Measurements from ENCODE around the gene CCDC74B.
"Not testable (repeated sequence)": the region's sequence is repeated elsewhere in the genome, so short reads cannot be mapped to it uniquely, and the experiment has no call there.

The CCDC74B gene

DNA sequence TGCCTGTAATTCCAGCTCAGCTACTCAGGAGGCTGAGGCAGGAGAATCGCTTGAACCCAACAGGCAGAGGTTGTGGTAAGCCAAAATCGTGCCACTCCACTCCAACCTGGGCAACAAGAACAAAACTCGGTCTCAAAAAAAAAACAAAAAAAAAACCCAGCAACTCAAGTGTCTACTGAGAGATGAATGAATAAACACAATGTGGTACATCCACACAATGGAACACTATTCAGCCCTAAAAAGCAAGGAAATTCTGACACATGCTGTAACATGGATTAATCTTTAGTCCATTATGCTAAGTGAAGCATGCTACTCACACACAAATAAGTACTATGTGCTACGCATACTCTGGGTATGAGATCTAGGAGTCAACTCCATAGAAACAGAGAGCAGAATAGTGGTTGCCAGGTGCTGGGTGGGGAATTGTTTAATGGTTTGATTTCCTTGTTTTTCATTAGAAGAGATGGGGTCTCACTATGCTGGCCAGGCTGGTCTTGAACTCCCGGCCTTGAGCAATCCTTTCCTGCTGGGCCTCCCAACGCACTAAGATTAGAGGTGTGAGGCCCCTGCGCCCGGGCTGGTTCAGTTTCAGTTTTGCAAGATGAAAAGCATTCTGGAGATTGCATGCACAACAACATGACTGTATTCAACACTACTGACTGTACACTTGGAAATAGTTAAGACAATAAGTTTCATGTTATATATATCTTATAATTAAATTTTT, 20.5 kb upstream of the CCDC74B start:
- DNase-seq, result no peak

GRCh38 chr2:130162968-130163367, 18.1 kb upstream of the CCDC74B start:
- no peak for DNase-seq

GRCh38 chr2:130162486-130162885, 17.6 kb upstream of the CCDC74B start:
- DNase-seq, result not testable (repeated sequence)

DNA sequence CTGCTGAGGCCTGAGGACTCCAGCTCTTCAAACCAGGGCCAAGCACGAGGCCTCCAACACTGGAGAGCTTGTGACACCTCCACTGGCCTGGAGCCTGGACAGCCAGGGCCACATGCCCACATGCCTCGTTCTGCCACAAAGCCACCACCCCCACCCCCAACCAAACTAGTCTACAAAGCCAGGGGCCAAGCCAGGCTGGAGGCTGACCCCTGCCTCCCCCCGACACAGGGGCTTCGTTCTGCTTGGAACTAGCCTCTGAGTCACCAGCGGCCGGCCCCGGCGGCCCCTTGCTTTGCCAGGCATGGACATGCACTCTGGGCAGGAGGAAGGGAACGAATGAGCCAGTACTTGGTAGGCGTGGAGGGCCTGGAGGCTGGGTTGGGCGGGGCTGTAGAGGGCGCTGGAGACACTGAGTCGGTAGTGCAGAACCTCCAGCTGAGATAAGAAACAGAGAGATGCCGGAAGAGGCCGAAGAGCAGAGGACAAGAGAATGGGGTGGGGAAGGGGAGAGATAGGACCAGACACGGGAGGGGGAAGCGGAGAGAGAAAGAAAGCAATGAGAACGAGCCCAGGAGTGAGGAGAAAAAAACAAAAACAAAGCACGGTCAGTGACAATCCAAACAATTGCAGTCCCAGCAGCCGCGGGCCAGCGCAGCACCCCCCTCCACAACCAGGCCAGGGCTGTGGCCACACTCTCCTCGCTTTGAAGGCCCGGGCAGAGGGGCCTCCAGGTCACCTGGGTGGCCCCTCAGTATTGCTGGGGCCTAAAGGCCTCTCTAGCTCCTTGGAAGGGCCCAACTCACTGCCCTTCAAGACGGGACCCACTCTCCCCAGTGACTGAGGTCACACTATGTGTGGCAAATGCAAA, 16.2 kb upstream of the CCDC74B start:
- DNase-seq, result not testable (repeated sequence)

DNA sequence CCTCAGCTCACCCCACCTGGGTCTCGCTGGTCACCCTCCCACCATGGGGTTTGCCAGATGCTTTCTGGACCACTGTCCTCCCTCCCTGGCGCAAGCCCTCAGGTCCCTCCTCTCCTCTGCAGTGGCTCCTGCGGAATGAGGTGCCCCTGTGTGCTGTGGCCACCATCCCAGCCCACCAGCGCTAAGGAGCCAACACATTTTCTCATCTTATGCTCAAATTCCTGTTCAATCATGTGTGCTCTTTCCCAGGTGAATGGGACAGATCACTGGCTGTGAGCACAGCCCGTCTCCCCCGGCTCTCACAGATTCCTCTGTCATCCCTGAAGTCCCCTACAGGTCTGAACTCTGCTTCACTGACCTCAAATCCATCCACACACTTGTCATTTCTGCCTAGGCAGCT, 15.2 kb upstream of the CCDC74B start:
- DNase-seq, result no peak

- DNase-seq, result not testable (repeated sequence)
Measured at GRCh38 chr2:130159376-130159775, 14.5 kb upstream of the CCDC74B start.

- no peak for DNase-seq
Measured at GRCh38 chr2:130158631-130159030, 13.7 kb upstream of the CCDC74B start.

- DNase-seq, result not testable (repeated sequence)
Measured at GRCh38 chr2:130157825-130158514, 13.1 kb upstream of the CCDC74B start.

- not testable (repeated sequence) for DNase-seq
Measured at GRCh38 chr2:130157354-130157753, 12.4 kb upstream of the CCDC74B start.

- no peak for DNase-seq
Measured at GRCh38 chr2:130156624-130157004, 11.7 kb upstream of the CCDC74B start.

- not testable (repeated sequence) for DNase-seq
Measured at GRCh38 chr2:130155956-130156623, 11.2 kb upstream of the CCDC74B start.

- DNase-seq, result no peak
Measured at GRCh38 chr2:130154773-130155765, 10.2 kb upstream of the CCDC74B start.

DNA sequence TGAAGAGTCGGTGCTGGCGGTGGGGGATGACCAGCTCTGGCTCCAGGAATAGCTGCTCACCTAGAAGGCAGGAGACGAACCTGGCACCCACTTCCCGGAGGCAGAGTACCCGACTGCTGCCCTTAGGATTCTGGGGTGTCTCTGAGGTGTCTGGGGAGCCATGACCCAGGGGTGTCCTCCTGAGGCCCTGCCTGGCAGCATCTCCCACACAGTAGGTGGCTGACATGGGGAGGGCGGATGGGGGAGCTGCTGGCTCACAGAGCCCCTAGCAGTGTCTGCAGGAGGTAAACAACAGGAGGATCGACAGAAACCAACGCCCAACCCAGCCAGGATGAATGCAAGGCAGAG, 9.5 kb upstream of the CCDC74B start:
- not testable (repeated sequence) for DNase-seq

GRCh38 chr2:130153721-130154422, 9.0 kb upstream of the CCDC74B start:
- DNase-seq, result not testable (repeated sequence)

DNA sequence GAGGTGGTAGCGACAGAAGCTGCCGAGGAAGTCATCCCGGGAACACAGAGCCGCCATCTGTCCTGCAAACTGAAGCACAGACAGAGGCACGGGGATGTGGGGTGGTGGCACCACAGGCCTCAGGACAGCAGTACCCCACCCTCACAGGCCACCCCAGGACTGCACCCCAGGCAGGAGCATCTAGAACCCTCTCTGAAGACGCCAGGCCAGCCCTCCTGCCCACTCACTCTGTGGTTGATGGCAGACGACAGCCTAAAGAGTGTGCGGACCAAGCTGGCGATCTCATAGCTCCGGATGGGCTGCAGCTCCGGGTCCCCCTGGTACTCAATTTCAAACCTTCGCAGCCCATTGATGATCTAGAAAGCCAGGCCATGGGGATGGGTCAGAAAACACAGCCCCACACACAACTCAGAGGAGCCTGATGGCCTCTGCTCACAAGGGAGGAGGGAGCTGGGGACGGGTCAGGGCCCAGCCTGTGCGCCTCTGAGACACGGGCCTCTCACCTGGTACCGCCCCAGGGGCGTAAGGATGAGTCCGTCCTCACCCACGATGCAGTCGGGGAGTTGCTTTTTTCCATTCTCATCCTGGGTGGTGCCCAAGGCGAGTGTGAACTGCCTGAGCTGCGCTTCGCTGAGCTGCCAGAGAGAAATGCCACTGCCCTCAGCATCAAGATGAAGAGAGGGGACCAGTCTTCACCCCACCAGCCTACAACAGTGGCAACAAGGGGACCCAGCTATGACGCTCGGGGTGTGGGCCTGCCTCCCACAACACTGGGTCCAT, 8.1 kb upstream of the CCDC74B start:
- DNase-seq, result no peak

DNA sequence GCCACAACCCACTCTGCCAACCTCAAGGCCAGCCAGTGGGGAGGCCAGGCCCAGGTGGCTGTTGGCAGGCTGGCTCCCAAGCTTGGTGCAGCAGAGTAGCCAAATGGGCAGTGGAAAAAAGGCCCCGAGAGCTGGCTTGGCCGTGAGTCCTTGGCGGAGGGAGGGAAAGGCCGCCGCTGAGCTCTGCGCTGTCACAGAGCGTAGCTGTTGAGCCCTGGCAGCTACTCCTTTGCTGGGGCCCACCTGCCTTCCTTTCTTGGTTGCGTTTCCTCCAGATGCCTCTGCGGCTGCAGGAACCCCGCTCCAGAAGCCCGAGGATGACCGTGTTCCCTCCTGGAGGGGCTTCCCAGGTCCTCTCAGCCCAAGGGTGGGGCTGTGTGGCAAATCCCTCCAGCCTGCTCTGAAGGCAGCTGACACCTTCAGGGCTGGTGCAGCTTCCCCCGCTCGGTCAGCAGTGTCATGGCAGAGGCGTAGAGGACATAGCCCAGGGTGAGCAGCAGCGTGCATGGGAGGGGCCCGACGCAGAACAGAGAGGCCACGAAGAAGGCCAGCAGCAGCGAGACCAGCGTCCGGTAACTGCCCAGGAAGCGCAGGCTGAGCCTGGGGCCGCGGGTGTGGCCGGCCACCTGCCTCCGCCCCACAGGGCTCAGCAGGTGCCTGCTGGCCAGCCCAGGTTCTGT, 7.4 kb upstream of the CCDC74B start:
- not testable (repeated sequence) for DNase-seq

DNA sequence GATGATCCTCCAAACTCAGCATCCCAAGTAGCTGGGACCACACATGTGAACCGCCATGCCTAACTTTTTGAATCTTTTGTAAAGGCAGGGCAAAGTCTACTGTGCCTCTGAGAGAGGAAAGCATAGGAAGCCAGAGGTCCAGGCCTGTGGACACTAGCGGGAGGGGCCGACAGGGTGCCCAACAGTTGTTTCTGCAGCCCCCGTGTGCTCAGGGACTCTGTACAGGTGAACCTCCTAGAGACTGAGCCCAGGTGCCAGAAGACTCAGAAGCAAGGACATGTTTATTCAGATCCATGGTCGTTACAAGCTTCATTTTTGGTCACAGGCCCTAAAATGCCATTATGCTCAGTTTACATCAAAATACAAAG, 6.2 kb upstream of the CCDC74B start:
- not testable (repeated sequence) for DNase-seq

DNA sequence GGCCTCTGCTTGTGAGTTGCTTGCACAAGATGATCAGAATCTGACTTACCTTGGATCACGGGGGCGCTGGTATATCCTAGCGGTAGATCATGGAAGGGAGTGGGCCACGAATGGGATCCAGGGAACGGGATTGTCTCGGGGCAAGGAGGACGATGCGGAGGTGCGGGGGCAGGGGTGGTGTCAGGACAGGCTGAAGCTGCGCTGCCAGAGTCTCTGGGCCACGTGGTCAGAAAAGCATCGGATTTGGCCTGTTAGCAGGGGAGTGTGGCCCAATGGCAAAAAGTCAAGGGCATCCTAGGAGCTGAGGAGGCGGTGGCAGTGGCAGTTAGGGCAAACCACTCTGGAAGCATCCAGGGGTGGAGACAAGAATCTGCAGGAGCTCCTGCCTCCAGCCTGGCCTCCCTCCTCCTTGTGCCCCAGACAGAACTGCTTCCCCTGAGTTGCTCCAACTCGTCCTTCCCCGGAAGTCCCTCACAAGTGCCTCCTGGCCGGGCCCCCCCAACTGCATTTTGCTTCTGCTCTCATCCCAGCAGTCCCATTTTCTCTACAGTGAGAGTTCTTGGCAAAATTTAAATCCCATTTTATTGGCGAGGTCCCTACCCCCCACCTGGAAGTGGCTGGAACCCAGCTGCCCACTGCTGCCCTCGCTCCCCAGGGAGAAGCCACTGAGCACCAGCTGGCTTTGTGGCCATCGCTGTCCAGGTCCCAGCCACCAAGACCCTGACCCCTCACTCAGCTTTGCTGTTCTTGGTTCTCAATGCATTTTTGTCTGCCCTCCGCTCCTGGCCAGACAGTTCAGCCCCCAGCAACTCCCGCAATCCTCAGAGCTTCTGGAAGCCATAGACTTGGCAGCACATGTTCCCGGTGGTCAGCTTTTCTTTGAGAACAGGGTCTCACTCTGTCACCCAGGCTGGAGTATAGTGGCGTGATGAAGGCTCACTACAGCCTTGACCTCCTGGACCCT, 5.6 kb upstream of the CCDC74B start:
- DNase-seq, result no peak

All from femur (tissue), 1 donor.